Embryonic facial prominence (tissue), 1 donor: ENCODE measurements around the gene FBLN2.

Source experiments
- DNase-seq: peaks from one replicate; pipeline ENCODE4 v3.0.0-alpha.2; 2016; ENCODE audit errors: extremely low spot score

Gene FBLN2

DNA sequence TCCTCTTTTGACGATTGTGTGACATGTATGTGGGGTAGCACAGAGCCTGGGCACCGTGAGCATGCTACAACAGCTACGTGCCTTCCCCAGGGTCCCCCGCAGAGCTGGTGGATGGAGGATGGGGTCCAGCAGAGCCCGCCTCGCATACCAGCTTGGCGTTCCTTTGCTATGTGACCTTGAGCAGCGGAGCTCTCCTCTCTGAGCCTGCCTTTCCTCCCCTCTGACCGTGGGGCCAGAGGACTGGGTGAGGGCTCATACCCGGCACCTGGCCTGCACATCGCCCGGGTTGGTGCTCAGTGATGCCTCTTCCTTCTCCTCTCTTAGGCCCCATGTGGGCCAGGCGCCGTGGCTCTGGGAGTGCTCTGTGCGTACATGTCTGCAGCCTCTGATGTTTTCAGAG, 73.4 kb downstream of the FBLN2 start:
- no peak for DNase-seq

DNA sequence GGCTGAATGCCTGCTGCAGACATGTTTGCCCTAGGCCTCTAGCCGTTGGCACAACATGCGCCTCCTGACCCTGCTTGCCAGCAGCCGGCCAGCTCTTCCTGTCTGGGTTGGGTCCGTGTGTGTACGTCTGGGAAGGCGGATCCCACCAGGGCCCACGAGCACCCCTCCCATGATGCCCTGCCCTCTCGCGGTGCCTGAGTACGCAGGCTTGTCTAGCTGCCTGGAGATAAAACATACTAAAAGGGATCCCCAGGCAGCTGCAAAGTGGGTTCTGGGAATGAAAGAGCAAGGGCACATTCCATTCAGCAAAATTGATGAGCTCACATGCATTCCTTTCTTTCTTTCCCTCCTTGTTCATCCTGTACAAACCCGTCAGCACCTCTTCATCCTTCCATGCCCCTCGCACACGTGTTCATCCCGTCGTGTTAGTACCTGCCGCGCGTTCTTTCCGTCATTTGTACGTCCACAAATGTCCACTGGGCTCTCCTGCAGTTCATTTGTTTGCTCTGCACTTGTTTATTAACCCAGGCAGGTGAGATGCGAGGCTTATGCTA, 74.3 kb downstream of the FBLN2 start:
- DNase-seq, result peak; percentile 59

DNA sequence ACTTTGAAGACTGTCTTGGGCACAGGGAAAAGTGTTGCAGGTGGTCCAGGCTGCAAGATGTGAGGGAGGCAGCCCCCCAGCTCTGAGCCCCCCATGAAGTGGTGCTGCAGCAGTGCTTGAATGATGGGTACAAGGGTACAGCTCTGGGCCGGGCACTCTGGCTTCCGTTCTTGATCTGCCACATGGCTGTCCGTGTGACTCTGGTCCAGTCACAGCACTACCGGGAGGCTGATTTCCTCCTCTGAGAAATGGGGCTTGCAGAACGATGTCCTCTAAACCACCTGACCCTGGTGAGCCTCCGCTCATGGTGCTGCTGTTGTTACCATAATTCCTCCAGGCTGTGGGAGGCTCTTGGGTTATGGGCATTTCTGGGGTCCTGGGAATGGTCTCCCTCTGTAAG, 75.1 kb downstream of the FBLN2 start:
- no peak for DNase-seq

DNA sequence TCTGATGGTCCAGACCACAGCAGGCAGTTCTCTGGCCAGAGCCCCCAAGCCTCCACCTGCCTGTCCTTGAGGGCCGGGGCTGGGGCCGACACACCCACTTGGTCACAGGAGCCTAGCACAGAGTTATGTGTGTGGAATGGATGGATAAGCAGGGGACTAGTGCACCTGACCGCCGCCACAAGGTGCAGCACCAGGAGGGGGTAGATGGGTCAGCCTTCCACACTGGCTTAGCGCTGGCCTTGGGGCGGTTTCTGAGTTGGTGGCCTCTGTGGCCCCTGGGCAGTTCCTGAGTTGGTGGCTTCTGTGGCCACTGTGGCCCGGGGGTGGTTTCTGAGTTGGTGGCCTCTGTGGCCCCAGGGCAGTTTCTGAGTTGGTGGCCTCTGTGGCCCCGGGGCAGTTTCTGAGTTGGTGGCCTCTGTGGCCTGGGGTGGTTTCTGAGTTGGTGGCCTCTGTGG, 75.8 kb downstream of the FBLN2 start:
- no peak for DNase-seq

DNA sequence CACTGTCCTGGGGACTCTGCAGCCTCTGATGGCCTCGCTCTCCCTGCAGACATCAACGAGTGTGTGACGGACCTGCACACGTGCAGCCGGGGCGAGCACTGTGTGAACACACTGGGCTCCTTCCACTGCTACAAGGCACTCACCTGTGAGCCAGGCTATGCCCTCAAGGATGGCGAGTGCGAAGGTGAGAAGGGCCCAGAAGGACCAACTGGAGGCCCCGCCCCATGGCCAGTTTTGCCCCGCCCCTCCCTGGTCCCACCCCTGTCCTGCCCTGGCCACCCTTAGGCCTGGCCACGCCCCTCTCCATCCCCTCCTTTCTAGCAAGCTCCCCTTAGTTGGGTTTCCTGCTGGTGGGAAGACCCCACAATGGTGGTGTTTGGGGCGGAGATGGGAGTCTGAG, 77.5 kb downstream of the FBLN2 start:
- no peak for DNase-seq

DNA sequence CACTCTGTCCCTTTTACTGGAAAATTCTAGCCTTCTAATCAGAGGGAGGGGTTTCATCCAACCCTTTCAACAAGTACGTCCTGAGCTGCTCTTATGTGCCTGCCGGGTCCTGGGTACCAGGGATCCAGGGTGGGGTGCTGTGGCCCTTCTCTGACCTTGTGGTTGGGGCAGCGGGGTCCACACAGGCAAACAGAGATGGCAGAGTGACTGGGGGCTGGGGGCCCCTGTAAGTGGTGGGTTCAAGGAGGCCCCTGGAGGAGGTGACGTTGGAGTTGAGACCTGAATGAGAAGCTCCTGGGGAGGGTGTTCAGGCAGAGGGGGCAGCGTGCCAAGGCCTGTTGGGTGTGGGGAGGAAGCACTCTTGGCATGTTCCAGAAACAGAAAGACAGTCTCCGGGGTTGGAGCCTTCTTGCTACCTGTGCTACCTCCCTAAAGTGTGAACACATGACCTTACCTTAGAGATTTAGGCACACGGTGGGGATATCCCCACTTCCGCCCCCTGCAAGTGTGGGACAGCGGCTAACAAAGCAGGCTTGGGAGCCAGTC, 78.1 kb downstream of the FBLN2 start:
- no peak for DNase-seq

DNA sequence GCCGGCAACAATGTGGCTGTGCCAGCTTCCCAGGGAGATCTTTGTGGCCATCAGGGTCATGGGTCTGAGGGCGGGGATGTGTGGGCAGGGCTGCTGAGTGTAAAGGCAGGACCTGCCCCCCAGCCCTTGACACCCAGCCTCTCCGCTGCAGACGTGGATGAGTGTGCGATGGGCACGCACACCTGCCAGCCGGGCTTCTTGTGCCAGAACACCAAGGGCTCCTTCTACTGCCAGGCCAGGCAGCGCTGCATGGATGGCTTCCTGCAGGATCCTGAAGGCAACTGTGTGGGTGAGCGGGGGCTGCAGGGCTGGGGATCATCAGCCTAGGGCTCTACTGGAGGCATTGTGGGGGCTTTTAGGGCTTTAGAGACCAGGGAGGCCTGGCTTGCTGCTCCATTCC, 78.8 kb downstream of the FBLN2 start:
- no peak for DNase-seq

DNA sequence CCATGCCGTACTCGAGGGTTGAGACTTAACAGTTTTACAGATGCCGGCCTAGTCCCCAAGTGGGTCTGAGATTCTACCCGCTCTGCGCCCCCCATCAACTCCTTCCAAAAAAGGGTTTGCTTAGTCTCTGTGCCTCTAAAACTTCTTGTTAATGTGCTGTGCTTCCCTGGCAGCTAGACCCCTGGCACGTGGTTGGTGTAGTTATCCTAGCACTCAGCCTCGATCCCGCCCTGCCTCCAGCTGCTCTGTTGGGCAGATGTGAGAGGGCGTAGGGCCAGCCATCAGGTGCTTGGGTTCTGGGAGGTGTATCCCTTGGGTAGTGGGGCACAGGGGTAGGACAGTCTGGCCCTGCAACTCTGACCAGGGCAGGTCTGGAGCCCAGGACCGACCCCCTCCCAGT, 79.5 kb downstream of the FBLN2 start:
- DNase-seq, result no peak

DNA sequence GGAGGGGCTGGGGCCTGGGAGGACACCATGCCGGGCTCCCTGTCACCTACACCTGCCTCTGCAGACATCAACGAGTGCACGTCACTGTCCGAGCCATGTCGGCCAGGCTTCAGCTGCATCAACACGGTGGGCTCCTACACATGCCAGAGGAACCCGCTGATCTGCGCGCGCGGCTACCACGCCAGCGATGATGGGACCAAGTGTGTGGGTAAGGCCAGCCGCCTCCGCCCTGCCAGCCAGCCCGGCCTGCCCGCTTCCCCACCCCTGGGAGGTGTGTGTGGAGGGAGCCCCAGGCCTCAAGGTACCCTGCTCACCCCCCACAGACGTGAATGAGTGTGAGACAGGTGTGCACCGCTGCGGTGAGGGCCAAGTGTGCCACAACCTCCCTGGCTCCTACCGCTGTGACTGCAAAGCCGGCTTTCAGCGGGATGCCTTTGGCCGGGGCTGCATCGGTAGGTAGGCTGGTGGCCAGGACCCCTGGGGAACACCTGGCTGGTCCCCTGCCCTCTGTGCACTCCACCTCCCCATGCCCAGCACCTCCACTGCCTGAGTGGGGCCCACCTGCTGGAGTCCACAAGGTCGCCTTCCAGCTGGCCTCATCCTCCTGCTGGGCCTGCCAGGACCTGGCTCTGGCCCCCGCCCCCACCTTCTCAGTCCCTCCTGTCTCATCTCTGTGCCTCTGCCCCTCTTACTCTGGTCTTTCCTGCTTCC, 80.1 kb downstream of the FBLN2 start:
- DNase-seq, result no peak

DNA sequence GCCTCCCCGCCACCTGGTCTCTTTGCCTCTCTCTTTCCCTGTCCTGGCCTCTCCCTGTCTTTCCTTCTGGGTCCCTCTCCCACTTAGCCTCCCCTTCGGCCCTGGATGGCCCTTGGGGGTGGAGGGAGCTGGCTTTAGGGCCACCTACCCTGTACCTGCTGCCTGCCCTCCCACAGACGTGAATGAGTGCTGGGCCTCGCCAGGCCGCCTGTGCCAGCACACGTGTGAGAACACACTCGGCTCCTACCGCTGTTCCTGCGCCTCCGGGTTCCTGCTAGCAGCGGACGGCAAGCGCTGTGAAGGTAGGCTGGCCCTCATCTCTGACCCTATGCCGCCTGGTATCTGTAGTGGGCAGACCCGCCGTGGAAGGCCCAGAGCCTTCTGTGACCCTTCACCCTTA, 80.7 kb downstream of the FBLN2 start:
- DNase-seq, result no peak

DNA sequence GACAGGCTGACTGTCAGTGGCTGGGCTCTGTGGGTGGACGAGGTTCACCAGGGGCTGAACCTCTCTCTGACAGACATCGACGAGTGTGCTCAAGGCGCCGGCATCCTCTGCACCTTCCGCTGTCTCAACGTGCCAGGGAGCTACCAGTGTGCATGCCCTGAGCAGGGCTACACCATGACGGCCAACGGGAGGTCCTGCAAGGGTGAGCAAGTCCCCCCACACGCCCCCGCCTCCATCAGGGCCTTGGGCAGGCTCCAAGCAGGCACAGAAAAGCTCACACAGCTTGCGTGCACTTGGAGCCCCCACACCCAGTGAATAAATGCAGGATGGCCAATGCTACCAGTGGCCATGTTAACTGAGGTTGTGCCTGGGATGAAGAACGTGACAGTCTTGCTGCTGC, 82.3 kb downstream of the FBLN2 start:
- no peak for DNase-seq

DNA sequence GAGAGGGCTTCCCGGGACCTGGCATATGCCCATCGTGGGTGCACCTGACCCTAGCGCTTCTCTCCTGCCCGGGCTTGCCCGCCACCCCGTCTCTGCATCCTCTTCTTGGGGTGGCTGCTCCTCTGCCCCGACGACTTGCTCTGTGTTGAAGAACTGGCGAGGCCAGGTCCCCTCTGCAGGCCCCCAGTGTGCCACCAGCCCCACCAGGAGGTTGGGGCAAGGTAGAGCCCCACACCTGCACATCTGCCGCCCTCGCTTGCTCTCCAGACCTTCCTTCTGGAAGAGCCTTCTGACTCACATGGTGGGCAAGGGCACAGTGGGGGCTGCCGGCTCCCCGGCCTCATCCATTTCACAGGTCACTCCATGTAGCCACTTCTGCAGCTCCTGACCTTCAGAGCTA, 84.3 kb downstream of the FBLN2 start:
- DNase-seq, result no peak

DNA sequence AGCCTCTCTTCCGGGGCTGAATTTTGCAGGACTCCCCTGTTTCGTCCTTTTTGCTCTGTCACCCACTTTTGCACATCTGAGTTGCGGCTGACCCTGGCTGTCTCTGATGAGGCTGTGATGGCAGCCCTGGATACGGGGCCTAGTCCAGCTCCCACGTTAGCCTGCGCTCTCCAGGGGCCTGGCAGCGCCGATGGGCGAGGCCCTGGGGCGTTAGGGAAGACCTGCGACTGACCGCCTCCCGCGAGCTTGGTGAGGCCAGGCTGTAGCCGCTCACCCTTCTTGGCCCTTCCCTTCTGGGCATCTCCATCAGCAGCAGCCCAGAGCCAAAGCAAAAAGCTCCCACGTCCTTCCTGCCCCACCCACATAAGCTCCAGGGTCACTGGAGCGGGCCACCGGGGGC, 85.2 kb downstream of the FBLN2 start:
- DNase-seq, result no peak

DNA sequence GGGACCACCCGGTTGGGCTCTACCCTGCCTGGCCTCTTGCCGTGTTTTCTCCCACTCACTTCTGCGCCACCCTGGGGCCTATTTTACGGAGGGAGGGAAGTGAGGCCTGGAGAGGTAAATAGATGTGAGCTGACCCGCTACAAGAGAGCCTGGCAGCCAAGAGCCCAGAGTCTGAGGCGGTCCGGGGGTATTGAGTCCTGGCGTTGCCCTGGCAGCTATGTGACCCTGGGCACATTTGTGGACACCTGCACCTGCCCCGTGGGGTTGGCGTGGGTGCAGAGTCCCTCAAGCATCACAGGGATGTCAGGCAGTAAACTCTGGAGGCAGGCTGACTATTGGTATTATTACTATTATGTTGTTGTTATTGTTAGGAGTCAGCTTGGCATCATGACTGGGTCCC, 85.7 kb downstream of the FBLN2 start:
- no peak for DNase-seq

DNA sequence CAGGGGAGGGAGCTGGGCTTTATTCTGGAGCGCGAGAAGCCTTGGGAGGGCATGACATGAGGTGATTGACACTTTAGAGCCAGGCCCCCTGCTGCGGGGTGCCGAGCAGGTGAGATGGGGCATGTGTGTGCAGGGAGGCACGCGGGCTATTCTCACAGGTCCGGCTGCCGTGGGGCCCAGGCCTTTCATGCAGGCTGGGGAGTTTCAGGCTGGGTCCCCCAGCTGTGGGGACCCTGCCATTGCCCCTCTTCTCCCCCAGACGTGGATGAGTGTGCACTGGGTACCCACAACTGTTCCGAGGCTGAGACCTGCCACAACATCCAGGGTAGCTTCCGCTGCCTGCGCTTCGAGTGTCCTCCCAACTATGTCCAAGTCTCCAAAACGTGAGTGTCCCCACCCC, 87.3 kb downstream of the FBLN2 start:
- no peak for DNase-seq

DNA sequence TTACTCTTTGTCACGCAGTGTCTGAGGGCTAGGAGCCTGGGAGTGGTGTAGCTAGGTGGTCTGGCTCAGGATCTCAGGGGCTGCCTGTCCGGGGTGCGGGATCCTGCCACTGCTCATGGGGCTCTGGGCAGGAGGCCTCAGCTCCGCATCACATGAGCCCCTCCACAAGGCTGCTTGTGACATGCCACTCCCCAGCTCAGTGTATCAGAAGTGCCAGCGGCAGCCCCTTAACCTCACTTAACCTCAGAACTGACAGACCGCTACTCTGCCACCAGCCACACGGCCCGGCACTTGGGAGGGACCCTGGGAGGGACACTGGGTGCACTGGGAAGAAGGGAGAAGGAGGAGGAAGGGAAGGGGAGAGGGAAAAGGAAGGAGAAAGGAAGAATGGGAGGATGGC, 87.9 kb downstream of the FBLN2 start:
- DNase-seq, result no peak

DNA sequence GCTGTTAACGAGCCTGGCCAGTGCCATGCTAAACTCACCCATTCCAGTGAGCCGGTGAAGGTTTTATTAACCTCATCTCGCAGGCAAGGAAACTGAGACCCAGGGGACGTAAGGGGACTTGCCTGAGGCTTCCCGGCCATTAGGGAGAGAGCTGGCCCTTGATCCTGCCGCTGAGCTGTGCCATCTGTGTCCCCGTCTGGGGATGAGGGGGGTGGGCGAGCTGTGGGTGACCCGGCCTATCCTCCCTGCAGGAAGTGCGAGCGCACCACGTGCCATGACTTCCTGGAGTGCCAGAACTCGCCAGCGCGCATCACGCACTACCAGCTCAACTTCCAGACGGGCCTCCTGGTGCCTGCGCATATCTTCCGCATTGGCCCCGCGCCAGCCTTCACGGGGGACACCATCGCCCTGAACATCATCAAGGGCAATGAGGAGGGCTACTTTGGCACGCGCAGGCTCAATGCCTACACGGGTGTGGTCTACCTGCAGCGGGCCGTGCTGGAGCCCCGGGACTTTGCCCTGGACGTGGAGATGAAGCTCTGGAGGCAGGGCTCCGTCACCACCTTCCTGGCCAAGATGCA, 88.5 kb downstream of the FBLN2 start:
- DNase-seq, result no peak

DNA sequence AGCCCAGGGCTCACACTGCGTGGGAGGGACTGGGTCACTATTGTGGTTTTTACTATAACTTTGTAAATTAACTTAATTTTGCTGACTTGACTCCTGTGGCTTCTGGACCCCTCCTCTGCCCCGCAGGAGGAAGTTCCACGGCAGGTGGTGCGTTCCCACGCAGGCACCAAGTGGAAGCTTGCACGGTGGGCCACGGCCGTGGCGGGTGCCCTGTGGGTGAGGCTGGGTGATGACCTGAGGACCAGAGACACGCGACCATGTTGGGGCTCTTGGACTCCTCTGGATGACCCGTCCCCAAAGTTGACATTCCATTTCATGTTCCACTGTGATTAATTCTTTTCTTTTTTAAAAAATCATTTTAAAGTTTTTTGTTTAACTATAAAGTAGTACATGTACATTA, 89.0 kb downstream of the FBLN2 start:
- DNase-seq, result no peak

DNA sequence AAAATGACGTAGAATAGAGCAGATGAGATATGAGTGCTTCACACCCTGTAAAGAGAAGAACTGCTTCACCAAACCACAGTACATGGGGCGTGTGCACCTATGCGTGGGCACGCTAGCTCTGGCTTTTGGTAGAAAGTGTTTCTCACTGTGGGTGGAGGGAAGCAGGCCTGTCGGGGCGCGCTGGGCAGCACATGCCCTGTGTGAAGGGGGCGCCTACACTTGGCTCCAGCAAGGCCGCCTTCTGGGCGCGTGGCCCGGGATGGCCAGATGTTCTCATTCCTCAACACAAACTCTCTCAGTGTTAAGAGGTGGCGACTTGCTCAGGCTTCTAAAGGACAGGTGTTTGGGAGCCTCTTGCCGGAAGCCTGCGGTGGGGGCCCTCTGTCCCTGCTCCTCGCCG, 90.0 kb downstream of the FBLN2 start:
- DNase-seq, result no peak

DNA sequence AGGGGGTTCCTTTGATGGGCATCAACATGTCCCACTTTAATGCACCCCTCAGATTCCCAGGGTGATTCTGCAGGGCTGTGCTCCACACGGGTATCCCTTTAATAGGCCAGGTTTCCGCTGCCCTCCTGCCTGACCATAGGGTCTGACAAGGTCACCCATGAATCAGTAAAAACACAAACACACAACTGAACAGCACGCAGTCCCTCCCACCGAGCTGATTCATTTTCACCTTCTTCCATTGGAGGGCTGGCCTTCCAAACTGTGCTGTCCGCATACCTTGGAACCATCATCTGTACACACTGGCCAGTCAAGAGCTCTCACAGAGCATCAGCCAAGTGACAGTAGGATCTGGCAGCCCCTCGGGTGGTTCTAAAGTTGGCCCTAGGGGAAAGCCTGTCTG, 93.7 kb downstream of the FBLN2 start:
- DNase-seq, result no peak

DNA sequence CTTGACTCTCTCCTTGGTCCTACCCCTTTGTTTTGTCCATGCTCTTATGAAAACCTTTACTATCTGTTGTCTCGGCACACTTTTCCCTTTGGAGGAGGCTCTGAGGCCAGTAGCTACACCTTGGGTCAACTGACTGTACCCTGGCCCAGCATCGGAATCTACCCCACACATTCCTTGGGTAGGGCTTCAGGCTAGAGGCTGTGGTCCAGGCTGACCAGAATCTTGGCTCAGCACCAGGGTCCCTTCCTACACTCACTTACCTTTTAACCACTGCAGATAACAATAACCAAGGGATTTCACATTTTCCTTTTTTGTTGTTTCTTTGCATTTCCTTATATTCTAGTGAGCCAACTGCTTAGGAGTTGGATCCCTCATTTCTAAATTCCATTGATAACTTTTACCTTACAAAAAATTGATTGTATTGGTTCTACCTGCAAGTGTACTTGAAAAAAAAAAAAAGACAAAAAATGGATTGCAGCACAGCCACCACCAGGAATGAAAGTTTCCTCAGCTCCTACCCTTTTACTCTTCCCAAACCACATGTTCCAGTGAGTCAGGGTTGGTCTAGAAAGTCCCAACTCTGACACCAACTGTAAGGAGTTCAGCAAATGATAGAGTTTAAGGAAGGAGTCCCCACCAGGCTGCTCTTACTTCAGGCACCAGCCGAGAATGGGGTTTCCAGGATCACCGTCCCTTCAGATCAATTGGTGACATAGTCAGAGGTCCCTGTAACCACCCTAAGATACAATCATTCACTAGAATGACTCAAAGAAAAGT, 95.6 kb downstream of the FBLN2 start:
- DNase-seq, result no peak

DNA sequence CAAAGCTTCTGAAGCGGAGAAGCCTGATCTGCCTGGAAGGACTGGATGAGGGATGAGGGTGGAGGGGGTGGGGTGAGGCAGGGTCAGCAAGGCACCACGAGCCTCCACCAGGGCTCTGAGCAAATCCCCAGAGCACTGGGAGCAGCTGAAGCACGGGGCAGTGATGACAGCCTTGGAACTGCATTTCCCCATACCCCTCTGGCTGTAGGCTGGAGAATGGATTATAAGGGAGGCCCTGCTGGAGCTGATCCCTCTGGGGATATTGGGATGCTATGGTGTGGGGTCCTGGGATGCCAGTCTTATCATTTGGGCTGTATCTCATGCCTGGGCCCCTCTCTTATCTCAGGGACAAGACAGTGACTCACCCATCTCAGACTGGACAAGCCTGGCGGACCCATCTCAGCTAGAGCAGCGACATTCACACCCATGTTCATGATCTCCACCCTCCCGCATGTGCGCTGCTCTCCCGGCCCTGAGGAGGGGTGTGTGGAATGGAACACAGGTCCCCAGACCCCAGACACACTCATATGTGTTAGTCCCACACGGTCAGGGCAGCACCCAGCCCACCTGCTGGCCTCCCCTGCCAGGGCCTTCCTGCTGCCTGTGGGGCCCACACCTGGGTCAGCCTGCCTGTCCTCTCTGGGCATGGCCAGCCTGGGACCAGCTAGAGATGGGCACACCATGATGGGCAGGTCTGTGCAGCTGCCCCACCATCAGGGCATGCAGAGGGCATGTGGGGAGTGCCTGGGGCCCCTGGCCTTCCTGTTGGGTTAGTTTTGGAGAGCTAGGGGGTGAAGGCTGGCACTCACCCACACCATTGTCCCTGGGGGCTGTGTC, 97.1 kb downstream of the FBLN2 start:
- no peak for DNase-seq
